A549 (cell line): Measurements from ENCODE around the gene MDC1.

ENCODE experiments used
- BHLHE40 ChIP-seq: IDR thresholded peaks from 2 replicates; pipeline ENCODE4 v1.6.1; 2012; ENCODE audit warnings: low read depth, low read length, inconsistent platforms
- CEBPB ChIP-seq, 2 experiments: fragments of >200 bp in 1 of 2; sonication (Bioruptor Twin) in 1 of 2; formaldehyde crosslinking in 1 of 2; IDR thresholded peaks; 2 replicates each; pipeline ENCODE4 v1.6.1; 2012 to 2016
- CHD4 ChIP-seq: fragments of 200-600 bp; sonication (generic); IDR thresholded peaks from 2 replicates; pipeline ENCODE4 v1.6.1; 2016; ENCODE audit warnings: antibody characterized with exemption, mild to moderate bottlenecking, borderline replicate concordance
- CTCF ChIP-seq: fragments of >200 bp; sonication (Bioruptor Twin); formaldehyde crosslinking; IDR thresholded peaks from 3 replicates; pipeline ENCODE4 v1.5.1; 2016
- EHF ChIP-seq: fragments of 250-450 bp; sonication (Bioruptor Pico); IDR thresholded peaks from 2 replicates; pipeline ENCODE4 v1.5.0; 2020; ENCODE audit warnings: mild to moderate bottlenecking
- EHMT2 ChIP-seq: fragments of 200-600 bp; sonication (generic); IDR thresholded peaks from 2 replicates; pipeline ENCODE4 v1.6.1; 2016; ENCODE audit warnings: antibody characterized with exemption, low read depth, mild to moderate bottlenecking, moderate library complexity
- EP300 ChIP-seq, 2 experiments: fragments of >200 bp; sonication (Bioruptor Twin); formaldehyde crosslinking; IDR thresholded peaks; 2 replicates in 1 of 2; 3 replicates in 1 of 2; pipeline ENCODE4 v1.6.1; 2016 to 2017
- HOXA7 ChIP-seq: fragments of 250-450 bp; sonication (Bioruptor Pico); IDR thresholded peaks from 2 replicates; pipeline ENCODE4 v1.5.0; 2020; ENCODE audit warnings: mild to moderate bottlenecking, moderate library complexity
- MYC ChIP-seq: IDR thresholded peaks from 2 replicates; pipeline ENCODE4 v1.6.1; 2012; ENCODE audit warnings: mild to moderate bottlenecking, inconsistent platforms, low read length, improper control_type of control experiment, borderline replicate concordance
- PHF8 ChIP-seq: fragments of 200-600 bp; sonication (generic); IDR thresholded peaks from 2 replicates; pipeline ENCODE4 v1.6.1; 2016; ENCODE audit warnings: low read depth, mild to moderate bottlenecking, antibody characterized with exemption, moderate library complexity, borderline replicate concordance
- POLR2A ChIP-seq: IDR thresholded peaks from 2 replicates; pipeline ENCODE4 v1.6.1; 2012; ENCODE audit warnings: mild to moderate bottlenecking, low read length
- REST ChIP-seq: fragments of 200-600 bp; sonication (generic); IDR thresholded peaks from 2 replicates; pipeline ENCODE4 v1.6.1; 2016; ENCODE audit warnings: antibody characterized with exemption, mild to moderate bottlenecking, moderate library complexity
- RNF2 ChIP-seq: fragments of 200-600 bp; sonication (generic); IDR thresholded peaks from 2 replicates; pipeline ENCODE4 v1.6.1; 2016; ENCODE audit warnings: low read depth, mild to moderate bottlenecking, antibody characterized with exemption, moderate library complexity, borderline replicate concordance
- USF2 ChIP-seq: fragments of 450-650 bp; IDR thresholded peaks from 2 replicates; pipeline ENCODE4 v1.6.1; 2014; ENCODE audit warnings: antibody characterized with exemption

- no peak for TF ChIP-seq CTCF
- TF ChIP-seq POLR2A, result no peak
- TF ChIP-seq MYC, result no peak
- TF ChIP-seq EP300 (IDR thresholded peaks at IDR 0.05), result no peak
- TF ChIP-seq REST, result no peak
- no peak for TF ChIP-seq CEBPB (IDR thresholded peaks at IDR 0.05)
- no peak for TF ChIP-seq EHMT2
- TF ChIP-seq CHD4, result no peak
- TF ChIP-seq BHLHE40, result no peak
- TF ChIP-seq PHF8, result no peak
- TF ChIP-seq HOXA7 (CRISPR knock-in tag), result no peak
- TF ChIP-seq RNF2, result no peak
- no peak for TF ChIP-seq USF2
- no peak for TF ChIP-seq EHF (CRISPR knock-in tag)
These were observed 46.1 kb downstream of the MDC1 start for GRCh38 chr6:30670760-30671527.
